ENCODE measurements around the gene GON4L. TPM values are rescaled to one million over a fixed set of nuclear protein-coding genes. Genes with fewer than 3 reads are reported as not detected.
"Not testable (repeated sequence)": the region's sequence is repeated elsewhere in the genome, so short reads cannot be mapped to it uniquely, and the experiment has no call there.

Gene GON4L
- total and polyA plus RNA-seq, 2 of the 4 experiments (the other 2 are of a cell fraction), result 21.2 to 30.3 TPM

DNA sequence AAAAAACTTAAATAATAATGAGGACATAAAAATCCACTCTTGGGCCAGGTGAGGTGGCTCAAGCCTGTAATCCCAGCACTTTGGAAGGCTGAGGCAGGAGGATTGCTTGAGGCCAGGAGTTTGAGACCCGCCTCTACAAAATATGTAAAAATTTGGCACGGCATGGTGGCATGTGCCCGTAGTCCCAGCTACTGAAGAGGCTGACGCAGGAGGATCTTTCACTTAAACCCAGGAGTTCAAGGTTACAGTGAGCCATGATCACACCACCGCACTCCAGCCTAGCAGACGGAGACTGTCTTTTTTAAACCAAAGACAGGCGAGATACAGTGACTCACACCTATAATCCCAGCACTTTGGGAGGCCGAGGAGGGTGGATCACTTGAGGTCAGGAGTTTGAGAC, 39.5 kb upstream of the GON4L start:
- H2BK15ac ChIP-seq (ENCODE audit: low read depth, low read length); H3K4ac ChIP-seq (ENCODE audit: low read depth, low read length); H2BK5ac ChIP-seq (ENCODE audit: low read depth, low read length, poor library complexity, severe bottlenecking); H4K91ac ChIP-seq (ENCODE audit: insufficient read depth, low read depth, low read length); H4K20me1 ChIP-seq (ENCODE audit: insufficient read depth, low read length); H3K9me1 ChIP-seq (ENCODE audit: insufficient read depth, low read length); H3K4me2 ChIP-seq (ENCODE audit: low read depth, low read length); intact Hi-C loops (cut with micrococcal nuclease); CTCF ChIA-PET; POLR2A ChIA-PET (ENCODE audit: unreplicated experiment); dilution Hi-C loops (cut with HindIII; ENCODE audit: low sequenced_read_pairs, unreplicated experiment); BruUV-seq (replicated peaks); H3K23ac ChIP-seq (ENCODE audit: low read depth, low read length); H4K8ac ChIP-seq (ENCODE audit: low read depth in 2 of 2, low read length in 2 of 2); H3K4me3 ChIP-seq (ENCODE audit: insufficient read depth, low read depth, low read length); H4K5ac ChIP-seq (ENCODE audit: low read depth, low read length); H2AK5ac ChIP-seq (ENCODE audit: low read depth, low read length); H3K18ac ChIP-seq (ENCODE audit: low read depth, low read length); H3K27ac ChIP-seq (ENCODE audit: insufficient read depth, low read length); H3K14ac ChIP-seq (replicated peaks; ENCODE audit: low read depth, low read length); in situ Hi-C loops (cut with MboI; ENCODE audit: low sequenced_read_pairs); H3K27me3 ChIP-seq (ENCODE audit: control insufficient read depth, insufficient read depth, low read length); DNase-seq; H3K9ac ChIP-seq (ENCODE audit: low read depth, low read length); H2BK20ac ChIP-seq (ENCODE audit: low read depth, low read length); H2AK9ac ChIP-seq (replicated peaks; ENCODE audit: low read depth, low read length, poor library complexity); H3K56ac ChIP-seq (ENCODE audit: extremely low read depth, insufficient read depth, low read length); ATAC-seq (ENCODE audit: low read depth); H2AFZ ChIP-seq (replicated peaks; ENCODE audit: low read length, poor library complexity); H2BK120ac ChIP-seq (ENCODE audit: low read depth, low read length); H3K9me3 ChIP-seq (ENCODE audit: control insufficient read depth, insufficient read depth, low read length): not testable (repeated sequence)
- peaks cover 36% of the 10 kb centered on the region for H3K36me3 ChIP-seq (ENCODE audit: control insufficient read depth, insufficient read depth, low read length)
- H3K4me1 ChIP-seq (ENCODE audit: control insufficient read depth, insufficient read depth, low read length), result peaks cover 14% of the 10 kb centered on the region
- WGBS, 2 experiments (ENCODE audit: extremely low coverage in 2 of 2, insufficient read length in 1 of 2), result 100% methylated on average over 1 of the region's 8 CpGs; no CpG with 5 or more reads in 1 of the 2 experiments
- peaks cover 4 to 30% of the 10 kb centered on the region in 2 experiments for H3K79me1 ChIP-seq (ENCODE audit: low read depth in 1 of 2, low read length in 2 of 2)

DNA sequence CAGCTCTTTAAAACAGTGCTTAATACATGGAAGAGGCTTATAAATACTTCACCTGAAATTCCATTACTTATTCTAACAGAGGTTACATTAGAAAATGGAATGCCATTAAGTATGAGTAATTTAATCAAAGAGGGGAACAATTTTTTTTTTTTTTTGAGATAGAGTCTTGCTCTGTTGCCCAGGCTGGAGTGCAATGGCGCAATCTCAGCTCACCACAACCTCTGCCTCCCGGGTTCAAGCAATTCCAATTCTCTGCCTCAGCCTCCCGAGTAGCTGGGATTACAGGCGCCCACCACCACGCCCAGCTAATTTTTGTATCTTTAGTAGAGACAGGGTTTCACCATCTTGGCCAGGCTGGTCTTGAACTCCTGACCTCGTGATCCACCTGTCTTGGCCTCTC, 38.6 kb upstream of the GON4L start:
- H4K91ac ChIP-seq (ENCODE audit: insufficient read depth, low read depth, low read length); ATAC-seq (ENCODE audit: low read depth); H3K56ac ChIP-seq (ENCODE audit: extremely low read depth, insufficient read depth, low read length); H2BK15ac ChIP-seq (ENCODE audit: low read depth, low read length); H3K14ac ChIP-seq (replicated peaks; ENCODE audit: low read depth, low read length); H3K9ac ChIP-seq (ENCODE audit: low read depth, low read length); H2BK5ac ChIP-seq (ENCODE audit: low read depth, low read length, poor library complexity, severe bottlenecking); dilution Hi-C loops (cut with HindIII; ENCODE audit: low sequenced_read_pairs, unreplicated experiment); H3K4ac ChIP-seq (ENCODE audit: low read depth, low read length); intact Hi-C loops (cut with micrococcal nuclease); H2BK20ac ChIP-seq (ENCODE audit: low read depth, low read length); H4K8ac ChIP-seq (ENCODE audit: low read depth in 2 of 2, low read length in 2 of 2); H4K20me1 ChIP-seq (ENCODE audit: insufficient read depth, low read length); H3K4me3 ChIP-seq (ENCODE audit: insufficient read depth, low read depth, low read length); H4K5ac ChIP-seq (ENCODE audit: low read depth, low read length); H3K9me3 ChIP-seq (ENCODE audit: control insufficient read depth, insufficient read depth, low read length); H3K18ac ChIP-seq (ENCODE audit: low read depth, low read length); H3K27me3 ChIP-seq (ENCODE audit: control insufficient read depth, insufficient read depth, low read length); H2AFZ ChIP-seq (replicated peaks; ENCODE audit: low read length, poor library complexity); H2AK9ac ChIP-seq (replicated peaks; ENCODE audit: low read depth, low read length, poor library complexity); H2AK5ac ChIP-seq (ENCODE audit: low read depth, low read length); DNase-seq; H3K4me2 ChIP-seq (ENCODE audit: low read depth, low read length); H2BK120ac ChIP-seq (ENCODE audit: low read depth, low read length); in situ Hi-C loops (cut with MboI; ENCODE audit: low sequenced_read_pairs); H3K9me1 ChIP-seq (ENCODE audit: insufficient read depth, low read length); BruUV-seq (replicated peaks); H3K27ac ChIP-seq (ENCODE audit: insufficient read depth, low read length); H3K23ac ChIP-seq (ENCODE audit: low read depth, low read length): not testable (repeated sequence)
- Histone ChIP-seq H3K79me1 (ENCODE audit: low read depth in 1 of 2, low read length in 2 of 2) (peaks cover 4 to 30% of the 10 kb centered on the region in 2 experiments), H3K36me3 (ENCODE audit: control insufficient read depth, insufficient read depth, low read length) (peaks cover 29% of the 10 kb centered on the region), H3K4me1 (ENCODE audit: control insufficient read depth, insufficient read depth, low read length) (peaks cover 14% of the 10 kb centered on the region)
- 100% methylated on average over 2 of the region's 6 CpGs; no CpG with 5 or more reads in 1 of the 2 experiments for WGBS, 2 experiments (ENCODE audit: extremely low coverage in 2 of 2, insufficient read length in 1 of 2)
- ChIA-PET CTCF (interaction anchor here (1.1 to 2.2 kb wide), 2 partner anchors 8 to 20 kb away, joined by 7 to 8 read pairs; no protein-coding TSS in a partner anchor), POLR2A (ENCODE audit: unreplicated experiment) (interaction anchor here (0.6 kb wide), 1 partner anchor 59 kb away, joined by 3 read pairs; no protein-coding TSS in a partner anchor)

All from IMR-90 (cell line).